C4-2B (cell line): Measurements from ENCODE around the gene SESN2.

Source experiments
- CTCF ChIP-seq: fragments of 450-650 bp; conservative IDR thresholded peaks from 2 replicates; pipeline ENCODE4 v1.5.1; 2017; ENCODE audit warnings: mild to moderate bottlenecking
- ZFX ChIP-seq: fragments of 450-650 bp; IDR thresholded peaks from 2 replicates; pipeline ENCODE4 v1.6.1; 2017

DNA sequence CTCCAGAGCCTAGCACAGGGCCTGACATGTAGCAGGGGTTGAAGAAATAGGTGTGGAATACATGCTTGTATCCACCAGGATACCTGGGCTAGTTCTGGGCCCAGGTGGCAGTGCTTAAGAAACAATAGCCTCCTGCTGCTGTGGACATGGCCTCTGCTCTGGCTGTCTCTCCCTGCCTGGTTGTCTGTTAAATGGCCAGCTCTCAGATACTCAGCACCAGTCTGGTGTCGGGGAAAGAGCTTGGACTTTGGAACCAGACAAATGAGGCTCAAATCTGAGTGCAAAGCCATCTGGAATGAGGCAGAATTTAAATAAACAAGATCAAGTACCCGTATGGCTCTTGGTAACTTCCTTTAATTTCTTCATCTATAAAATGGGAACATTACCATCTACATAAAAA lies 31.5 kb downstream of the SESN2 start:
- TF ChIP-seq CTCF (no peak), ZFX (no peak)
